ENCODE measurements around the gene TOR1AIP2. TPM values are rescaled to one million over a fixed set of nuclear protein-coding genes. Genes with fewer than 3 reads are reported as not detected.

Gene TOR1AIP2
- total RNA-seq, 1 donor from 2014 or later, result 71.1 TPM

DNA sequence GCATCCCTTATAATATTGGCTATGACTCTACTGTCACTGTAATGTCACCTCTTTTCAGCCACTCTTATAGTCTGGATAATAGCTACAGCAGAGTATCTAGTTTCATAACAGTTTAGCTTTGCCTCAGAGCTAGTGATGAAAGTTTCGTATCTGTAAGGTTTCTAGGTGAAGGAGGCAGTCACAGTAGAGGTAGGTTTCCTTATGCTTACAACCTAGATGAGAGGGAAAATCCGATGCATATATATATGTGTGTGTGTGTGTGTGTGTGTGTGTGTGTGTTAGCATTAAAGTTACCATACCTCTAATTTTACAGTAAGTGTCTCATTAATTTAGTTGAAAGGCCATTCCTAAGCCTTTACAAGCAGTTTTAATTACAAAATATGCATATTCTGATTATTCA, 2.2 kb upstream of the TOR1AIP2 start:
- Mint-ChIP-seq H3K27ac (ENCODE audit: unreplicated experiment) (no peak overlapping the region), H3K27me3 (ENCODE audit: unreplicated experiment) (peaks cover 11% of the 10 kb centered on the region), H3K4me3 (ENCODE audit: unreplicated experiment) (no peak overlapping the region), H3K9me3 (ENCODE audit: unreplicated experiment) (no peaks in the 10 kb centered on the region), H3K36me3 (ENCODE audit: low read depth, unreplicated experiment) (no peaks in the 10 kb centered on the region), H3K4me1 (ENCODE audit: unreplicated experiment) (peaks cover 22% of the 10 kb centered on the region)
- TF ChIP-seq, protein P1, sequence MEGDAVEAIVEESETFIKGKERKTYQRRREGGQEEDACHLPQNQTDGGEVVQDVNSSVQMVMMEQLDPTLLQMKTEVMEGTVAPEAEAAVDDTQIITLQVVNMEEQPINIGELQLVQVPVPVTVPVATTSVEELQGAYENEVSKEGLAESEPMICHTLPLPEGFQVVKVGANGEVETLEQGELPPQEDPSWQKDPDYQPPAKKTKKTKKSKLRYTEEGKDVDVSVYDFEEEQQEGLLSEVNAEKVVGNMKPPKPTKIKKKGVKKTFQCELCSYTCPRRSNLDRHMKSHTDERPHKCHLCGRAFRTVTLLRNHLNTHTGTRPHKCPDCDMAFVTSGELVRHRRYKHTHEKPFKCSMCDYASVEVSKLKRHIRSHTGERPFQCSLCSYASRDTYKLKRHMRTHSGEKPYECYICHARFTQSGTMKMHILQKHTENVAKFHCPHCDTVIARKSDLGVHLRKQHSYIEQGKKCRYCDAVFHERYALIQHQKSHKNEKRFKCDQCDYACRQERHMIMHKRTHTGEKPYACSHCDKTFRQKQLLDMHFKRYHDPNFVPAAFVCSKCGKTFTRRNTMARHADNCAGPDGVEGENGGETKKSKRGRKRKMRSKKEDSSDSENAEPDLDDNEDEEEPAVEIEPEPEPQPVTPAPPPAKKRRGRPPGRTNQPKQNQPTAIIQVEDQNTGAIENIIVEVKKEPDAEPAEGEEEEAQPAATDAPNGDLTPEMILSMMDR (IDR thresholded peaks at IDR 0.05; ENCODE audit: unreplicated experiment), result no peak
- no peak for DNase-seq (ENCODE audit: low spot score)

DNA sequence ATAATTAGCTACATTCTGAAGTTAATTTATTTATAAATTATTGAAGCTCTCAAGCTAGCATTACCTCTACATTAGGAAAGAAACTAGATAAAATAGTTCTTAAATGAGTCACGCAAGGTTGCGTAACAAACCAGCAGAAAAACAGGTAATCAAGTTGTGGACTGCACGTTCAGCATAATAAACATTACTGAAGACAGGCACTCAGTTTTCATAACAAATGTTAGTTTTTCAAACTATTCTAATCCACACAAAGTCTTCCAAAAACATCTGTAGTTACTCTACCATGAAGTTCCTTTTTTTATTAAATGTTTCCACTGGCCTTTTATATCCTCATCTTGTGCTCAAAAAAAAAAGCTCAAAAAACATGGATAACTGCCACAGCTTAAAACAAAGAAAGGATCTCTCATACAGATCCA, 1.3 kb downstream of the TOR1AIP2 start:
- peak overlapping the region; percentile 94 for H3K4me3 Mint-ChIP-seq (ENCODE audit: unreplicated experiment)
- peaks cover 7% of the 10 kb centered on the region for H3K36me3 Mint-ChIP-seq (ENCODE audit: low read depth, unreplicated experiment)
- DNase-seq (ENCODE audit: low spot score), result no peak
- peaks cover 4% of the 10 kb centered on the region for H3K27me3 Mint-ChIP-seq (ENCODE audit: unreplicated experiment)
- TF ChIP-seq, protein P1 (IDR thresholded peaks at IDR 0.05; ENCODE audit: unreplicated experiment), result no peak
- H3K27ac Mint-ChIP-seq (ENCODE audit: unreplicated experiment), result peak overlapping the region; percentile 78
- peaks cover 24% of the 10 kb centered on the region for H3K4me1 Mint-ChIP-seq (ENCODE audit: unreplicated experiment)
- no peaks in the 10 kb centered on the region for H3K9me3 Mint-ChIP-seq (ENCODE audit: unreplicated experiment)

DNA sequence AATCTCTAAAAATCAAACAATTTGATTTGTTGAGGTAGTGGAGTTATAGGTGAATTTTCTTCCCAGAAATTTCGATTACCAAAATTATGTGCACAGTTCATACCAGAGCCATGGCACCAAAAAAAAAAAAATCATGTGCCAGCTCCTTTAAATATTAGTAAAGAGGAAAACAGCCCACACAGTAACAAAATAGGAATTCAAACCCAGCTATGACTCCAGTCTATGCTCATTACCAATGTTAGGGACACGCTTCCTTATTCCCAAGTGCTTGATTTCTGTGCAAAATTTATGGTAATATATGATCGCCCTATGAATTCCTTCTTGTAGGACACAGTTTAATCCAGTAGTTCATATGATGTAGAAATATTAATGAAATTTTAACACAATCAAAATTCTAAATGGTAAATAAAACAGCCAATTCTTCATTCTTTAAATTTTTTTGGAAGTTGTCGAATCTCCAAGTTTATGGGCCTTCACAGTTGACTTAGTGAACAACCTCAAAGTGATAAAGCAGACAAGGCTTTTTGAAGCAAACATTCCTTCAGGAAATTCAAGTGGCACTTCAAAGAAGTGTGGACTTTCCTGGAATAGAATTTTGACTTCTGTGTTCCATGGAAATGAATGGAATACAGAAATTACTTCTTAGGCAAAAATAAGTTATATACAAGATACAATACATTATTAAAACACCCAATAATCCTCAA, 1.9 kb downstream of the TOR1AIP2 start:
- H3K36me3 Mint-ChIP-seq (ENCODE audit: low read depth, unreplicated experiment), result peaks cover 7% of the 10 kb centered on the region
- TF ChIP-seq, protein P1 (IDR thresholded peaks at IDR 0.05; ENCODE audit: unreplicated experiment), result no peak
- peaks cover 23% of the 10 kb centered on the region for H3K4me1 Mint-ChIP-seq (ENCODE audit: unreplicated experiment)
- no peak overlapping the region for H3K4me3 Mint-ChIP-seq (ENCODE audit: unreplicated experiment)
- DNase-seq (ENCODE audit: low spot score), result no peak
- H3K27me3 Mint-ChIP-seq (ENCODE audit: unreplicated experiment), result peaks cover 4% of the 10 kb centered on the region
- no peaks in the 10 kb centered on the region for H3K9me3 Mint-ChIP-seq (ENCODE audit: unreplicated experiment)
- H3K27ac Mint-ChIP-seq (ENCODE audit: unreplicated experiment), result no peak overlapping the region

DNA sequence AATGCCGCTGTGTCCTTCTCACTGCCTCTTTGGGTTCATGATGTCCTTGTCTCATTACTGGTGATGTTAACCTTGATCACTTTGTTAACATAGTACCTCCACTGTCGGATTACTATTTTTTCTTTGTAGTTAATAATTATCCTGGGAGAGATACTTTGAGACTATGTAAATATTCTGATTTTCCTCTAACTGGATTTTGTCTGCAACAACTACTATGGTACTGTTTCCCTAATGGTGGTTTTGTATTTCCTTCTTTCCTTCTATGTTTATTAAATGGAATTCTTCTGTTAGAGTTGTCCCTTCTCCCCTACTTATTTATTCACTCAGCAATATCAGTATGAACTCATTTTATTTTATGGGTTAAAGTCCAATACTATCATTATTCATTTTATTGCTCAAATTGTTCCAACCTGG, 4.2 kb downstream of the TOR1AIP2 start:
- H3K4me1 Mint-ChIP-seq (ENCODE audit: unreplicated experiment), result peaks cover 23% of the 10 kb centered on the region
- H3K4me3 Mint-ChIP-seq (ENCODE audit: unreplicated experiment), result no peak overlapping the region
- TF ChIP-seq, protein P1 (IDR thresholded peaks at IDR 0.05; ENCODE audit: unreplicated experiment), result no peak
- H3K9me3 Mint-ChIP-seq (ENCODE audit: unreplicated experiment), result no peaks in the 10 kb centered on the region
- DNase-seq (ENCODE audit: low spot score), result no peak
- peak overlapping the region; percentile 44 for H3K27ac Mint-ChIP-seq (ENCODE audit: unreplicated experiment)
- peaks cover 4% of the 10 kb centered on the region for H3K27me3 Mint-ChIP-seq (ENCODE audit: unreplicated experiment)
- peaks cover 8% of the 10 kb centered on the region for H3K36me3 Mint-ChIP-seq (ENCODE audit: low read depth, unreplicated experiment)

DNA sequence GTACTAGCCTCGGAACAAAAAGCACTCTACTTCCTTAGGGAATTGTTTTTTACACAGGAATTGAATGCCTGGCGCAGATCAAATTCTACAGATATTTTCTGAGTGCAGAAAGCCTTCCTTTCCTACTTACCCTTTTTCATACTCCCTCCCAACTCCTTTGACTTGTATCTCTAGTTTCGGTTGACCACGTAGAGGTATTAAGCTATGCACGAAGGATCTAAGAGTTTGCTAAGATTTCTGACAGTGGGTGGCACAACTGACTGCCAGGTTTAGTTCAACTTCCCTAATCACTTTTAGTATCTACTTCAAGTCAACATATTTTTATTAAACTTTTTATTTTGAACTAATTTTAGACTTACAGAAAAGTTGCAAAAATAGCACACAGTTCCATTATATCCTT, 5.0 kb downstream of the TOR1AIP2 start:
- DNase-seq (ENCODE audit: low spot score), result no peak
- no peak overlapping the region for H3K4me3 Mint-ChIP-seq (ENCODE audit: unreplicated experiment)
- peaks cover under 1% of the 10 kb centered on the region for H3K27me3 Mint-ChIP-seq (ENCODE audit: unreplicated experiment)
- TF ChIP-seq, protein P1 (IDR thresholded peaks at IDR 0.05; ENCODE audit: unreplicated experiment), result no peak
- no peaks in the 10 kb centered on the region for H3K9me3 Mint-ChIP-seq (ENCODE audit: unreplicated experiment)
- peaks cover 10% of the 10 kb centered on the region for H3K36me3 Mint-ChIP-seq (ENCODE audit: low read depth, unreplicated experiment)
- H3K4me1 Mint-ChIP-seq (ENCODE audit: unreplicated experiment), result peaks cover 20% of the 10 kb centered on the region
- peak overlapping the region; percentile 62 for H3K27ac Mint-ChIP-seq (ENCODE audit: unreplicated experiment)
